Activated T-cell treated with anti-CD3 and anti-CD28 coated beads for 4 hours (primary cell): ENCODE results near the gene CHCHD3.

ENCODE experiments used
- DNase-seq: peaks from one replicate; pipeline ENCODE4 v3.0.0-alpha.2; 2020

The CHCHD3 gene

DNA sequence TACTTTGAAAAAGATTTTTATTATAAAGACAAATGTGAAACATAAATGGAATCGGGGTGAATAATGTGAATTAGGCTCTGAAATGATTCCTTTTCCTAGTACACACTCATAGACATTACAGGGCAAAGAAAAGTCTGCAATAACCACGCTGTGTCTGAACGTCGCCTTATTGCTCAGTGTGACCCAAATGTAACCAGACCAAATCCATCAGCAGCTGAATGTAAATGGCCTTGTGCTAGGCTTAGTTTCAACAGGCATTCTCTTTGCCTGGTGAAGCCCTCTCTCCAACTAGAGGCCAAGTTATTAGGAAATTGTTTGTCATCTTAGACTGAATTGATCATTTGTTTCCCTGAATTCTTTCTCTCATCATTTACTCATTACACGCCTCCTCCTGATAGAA, 225.5 kb downstream of the CHCHD3 start:
- no peak for DNase-seq

- no peak for DNase-seq
Measured at GRCh38 chr7:132855901-132856300, 226.0 kb downstream of the CHCHD3 start.

GRCh38 chr7:132854238-132854637, 227.7 kb downstream of the CHCHD3 start:
- DNase-seq: no peak

GRCh38 chr7:132847376-132847775, 234.5 kb downstream of the CHCHD3 start:
- no peak for DNase-seq

DNA sequence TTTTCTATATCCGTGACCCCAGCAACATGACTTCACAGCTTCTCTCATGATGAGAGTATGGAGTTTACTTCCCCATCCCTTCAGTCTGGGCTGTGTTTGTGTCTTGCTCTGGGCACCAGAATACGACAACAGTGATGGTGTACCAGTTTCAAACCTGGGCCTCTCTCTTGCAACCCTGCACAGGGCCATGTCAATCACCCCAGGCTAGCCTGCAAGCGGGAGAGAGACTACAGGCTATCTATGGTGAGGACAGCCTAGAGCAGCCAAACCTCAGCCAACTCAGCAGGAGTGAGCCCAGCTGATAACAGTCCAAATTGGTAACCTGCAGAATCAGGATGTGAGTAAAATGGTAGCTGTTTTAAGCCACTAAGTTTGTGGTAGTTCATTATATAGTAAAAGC, 235.8 kb downstream of the CHCHD3 start:
- no peak for DNase-seq

DNA sequence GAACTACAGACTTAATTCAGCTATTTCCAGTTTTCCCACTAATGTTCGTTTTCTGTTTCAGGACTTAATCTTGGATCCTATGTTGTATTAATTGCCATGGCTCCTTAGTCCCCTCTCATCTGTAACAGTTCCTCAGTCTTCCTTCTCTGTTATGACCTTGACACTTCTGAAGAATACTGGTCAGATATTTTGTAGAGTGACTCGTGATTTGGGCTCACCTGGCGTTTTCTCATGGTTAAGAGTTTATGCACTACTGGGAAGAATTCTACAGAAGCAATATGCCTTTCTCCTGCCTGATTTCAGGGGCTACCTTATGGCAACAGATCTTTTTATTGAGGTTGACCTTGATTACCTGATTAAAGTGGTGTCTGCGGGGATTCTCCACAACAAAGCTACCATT, 239.4 kb downstream of the CHCHD3 start:
- no peak for DNase-seq

DNA sequence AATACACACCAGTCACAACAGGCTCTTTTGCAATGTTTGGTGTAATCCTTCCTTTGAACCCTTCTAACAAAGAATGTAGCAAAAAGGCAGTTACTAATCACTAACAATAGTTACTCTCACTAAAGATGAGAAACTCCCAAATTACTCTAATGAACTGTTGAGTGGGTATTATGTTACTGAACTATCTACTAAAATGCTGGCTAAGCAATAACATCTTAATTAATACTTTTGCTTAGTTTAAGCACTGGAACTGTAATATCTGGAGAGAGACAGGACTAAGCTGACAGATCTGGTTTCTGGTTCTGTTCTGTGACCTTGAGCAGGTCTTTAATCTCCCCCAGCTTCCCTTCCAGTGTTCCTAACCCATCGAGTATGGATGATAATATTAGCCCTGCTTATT, 241.7 kb downstream of the CHCHD3 start:
- DNase-seq: no peak

DNA sequence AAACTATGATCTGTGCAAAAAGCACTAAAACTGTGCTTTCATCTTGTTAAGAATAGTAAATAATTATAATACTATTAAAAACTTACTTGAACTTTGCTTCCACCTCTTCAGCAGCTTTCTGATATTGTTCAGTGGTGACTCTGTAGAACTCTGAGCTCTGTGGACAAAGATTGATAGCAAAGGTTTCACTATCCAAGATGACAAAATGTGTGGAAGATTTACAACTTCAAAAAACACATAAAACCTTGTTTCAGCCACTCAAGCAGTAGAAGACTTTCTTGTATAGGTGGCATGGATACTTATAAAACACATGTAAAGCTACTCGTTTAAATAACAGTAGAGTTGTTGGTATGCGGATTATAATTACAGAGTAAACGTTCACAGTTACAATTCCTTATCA, 243.6 kb downstream of the CHCHD3 start:
- DNase-seq: no peak

- no peak for DNase-seq
Measured at GRCh38 chr7:132837529-132837928, 244.4 kb downstream of the CHCHD3 start.

- DNase-seq: no peak
Measured at GRCh38 chr7:132836746-132837145, 245.1 kb downstream of the CHCHD3 start.

- no peak for DNase-seq
Measured at GRCh38 chr7:132830941-132831340, 250.9 kb downstream of the CHCHD3 start.

GRCh38 chr7:132828502-132828901, 253.4 kb downstream of the CHCHD3 start:
- DNase-seq: no peak

DNA sequence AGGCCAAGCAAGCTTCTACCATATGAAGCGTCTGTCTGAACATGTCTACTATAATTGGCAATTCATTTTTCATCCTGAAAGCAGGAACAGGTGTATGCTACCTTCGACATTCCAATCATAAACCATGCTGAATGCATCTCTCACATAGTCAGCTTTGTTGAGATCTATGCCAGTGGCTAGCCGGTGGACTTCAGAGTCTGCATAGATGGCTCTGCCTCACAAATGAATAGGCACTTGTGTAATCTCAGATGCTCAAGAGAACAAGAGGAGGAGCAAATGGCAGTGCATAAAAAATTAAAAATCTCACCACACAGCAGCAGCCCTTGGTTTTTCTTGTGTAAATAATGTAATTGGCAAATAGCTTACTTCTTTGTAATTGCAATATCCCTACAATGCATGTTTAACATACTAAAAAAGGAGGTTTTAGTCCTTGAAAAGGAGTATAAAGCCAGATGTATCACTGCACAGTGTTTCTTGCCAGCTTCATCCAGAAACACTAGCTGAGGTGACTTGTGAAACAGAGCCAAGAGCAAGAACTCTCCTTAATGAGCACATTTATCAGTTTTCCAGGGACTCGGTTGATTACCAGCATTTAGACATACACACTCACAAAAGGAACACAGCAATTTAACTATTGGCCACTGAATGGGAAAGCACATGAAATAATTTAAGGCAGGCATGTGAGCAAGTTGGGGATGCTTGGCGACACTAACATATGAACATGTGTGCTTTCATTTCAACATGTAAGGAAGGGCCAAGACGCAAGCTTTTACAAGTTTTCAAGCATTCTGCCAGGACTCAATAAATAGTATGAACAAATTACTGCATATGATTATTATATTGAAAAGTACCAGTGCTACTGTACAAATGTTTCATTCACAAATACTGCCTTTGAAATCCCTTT, 255.7 kb downstream of the CHCHD3 start:
- DNase-seq: no peak

DNA sequence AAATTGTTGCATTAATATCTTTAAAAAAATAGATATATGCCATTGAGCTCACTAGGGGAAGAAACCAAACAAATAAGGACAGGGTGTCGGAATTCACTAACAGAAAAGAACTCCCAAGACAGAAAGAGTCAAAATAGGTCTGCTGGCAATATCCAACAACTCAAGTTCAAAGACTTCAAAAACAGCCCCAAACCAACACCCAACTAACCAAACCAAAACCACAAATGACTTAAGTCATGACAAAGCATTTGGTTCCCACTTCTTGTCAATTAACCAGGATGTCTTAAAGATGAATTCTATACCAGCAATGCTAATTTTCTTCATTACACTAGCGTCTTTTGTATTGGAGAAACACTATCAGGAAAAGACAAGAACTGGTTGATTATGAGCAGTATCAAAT, 256.7 kb downstream of the CHCHD3 start:
- DNase-seq: no peak

DNA sequence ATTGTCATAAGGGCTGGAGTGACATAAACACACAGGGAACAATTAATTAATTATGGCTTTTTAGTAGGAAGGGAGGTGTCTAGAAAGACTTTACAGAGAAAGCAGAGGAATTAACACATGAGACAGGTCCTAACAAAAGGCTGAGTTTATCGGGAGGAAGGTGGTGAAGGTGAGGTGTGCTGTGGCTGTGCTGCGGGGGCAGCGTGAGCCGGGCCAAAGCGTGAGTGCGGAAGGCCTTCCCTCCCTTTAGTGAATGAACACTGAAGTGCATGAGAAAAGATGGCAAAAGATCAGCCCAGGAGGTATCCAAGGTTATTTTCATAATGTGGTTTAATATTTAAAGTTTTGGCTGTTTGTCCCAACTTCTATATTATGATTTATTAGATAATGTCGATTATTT, 262.2 kb downstream of the CHCHD3 start:
- no peak for DNase-seq

GRCh38 chr7:132817949-132818348, 263.9 kb downstream of the CHCHD3 start:
- DNase-seq: no peak

DNA sequence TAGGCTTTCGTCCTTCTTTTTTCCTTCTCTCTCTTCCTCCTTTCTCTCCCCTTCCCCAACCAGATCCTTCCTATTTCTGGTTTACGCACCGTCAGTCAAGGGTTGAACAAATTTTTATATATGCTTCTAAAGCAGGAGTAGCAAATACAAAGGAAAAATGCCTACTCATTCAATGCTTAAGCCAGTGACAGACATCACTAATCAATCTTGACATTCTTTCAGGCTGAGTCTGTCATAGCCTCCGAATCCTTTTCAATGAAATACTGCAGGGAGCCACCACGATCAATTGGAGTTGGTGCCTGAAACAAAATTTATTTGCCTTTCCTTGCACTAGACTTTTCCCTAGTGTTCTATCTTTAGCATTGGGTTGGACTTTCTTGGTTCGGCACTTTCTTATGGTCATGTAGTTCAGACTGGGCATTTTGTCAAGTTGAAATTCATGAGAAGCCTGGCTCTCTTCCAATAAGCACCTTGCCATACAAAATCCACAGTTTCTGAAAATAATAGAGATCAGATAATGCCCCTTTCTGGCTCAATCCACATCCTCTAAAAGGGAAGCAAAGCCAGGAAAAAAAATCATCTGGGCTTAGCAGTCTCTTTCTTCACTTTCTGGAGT, 266.1 kb downstream of the CHCHD3 start:
- DNase-seq: no peak

- DNase-seq: no peak
Measured at GRCh38 chr7:132815130-132815529, 266.8 kb downstream of the CHCHD3 start.

- no peak for DNase-seq
Measured at GRCh38 chr7:132810561-132810960, 271.3 kb downstream of the CHCHD3 start.

- no peak for DNase-seq
Measured at GRCh38 chr7:132806834-132807233, 275.1 kb downstream of the CHCHD3 start.

DNA sequence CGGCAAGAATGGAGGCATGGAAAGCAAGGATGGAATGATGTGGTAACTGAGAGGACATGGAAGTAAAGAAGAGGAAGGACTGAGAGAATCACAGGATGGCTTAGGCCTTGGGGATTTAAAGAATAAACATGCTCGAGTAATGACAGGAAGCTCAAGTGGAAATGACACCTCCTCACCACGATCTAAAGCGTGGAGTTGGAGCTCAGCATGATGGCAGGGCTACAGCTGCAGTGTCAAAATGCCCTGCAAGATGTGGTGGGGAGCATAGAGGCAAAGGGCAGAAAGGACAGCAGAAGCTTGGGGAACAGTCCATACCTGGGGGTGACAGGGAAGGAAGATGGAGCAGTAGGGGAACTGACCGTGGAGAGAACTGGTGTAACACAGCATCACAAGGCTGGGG, 276.1 kb downstream of the CHCHD3 start:
- no peak for DNase-seq

DNA sequence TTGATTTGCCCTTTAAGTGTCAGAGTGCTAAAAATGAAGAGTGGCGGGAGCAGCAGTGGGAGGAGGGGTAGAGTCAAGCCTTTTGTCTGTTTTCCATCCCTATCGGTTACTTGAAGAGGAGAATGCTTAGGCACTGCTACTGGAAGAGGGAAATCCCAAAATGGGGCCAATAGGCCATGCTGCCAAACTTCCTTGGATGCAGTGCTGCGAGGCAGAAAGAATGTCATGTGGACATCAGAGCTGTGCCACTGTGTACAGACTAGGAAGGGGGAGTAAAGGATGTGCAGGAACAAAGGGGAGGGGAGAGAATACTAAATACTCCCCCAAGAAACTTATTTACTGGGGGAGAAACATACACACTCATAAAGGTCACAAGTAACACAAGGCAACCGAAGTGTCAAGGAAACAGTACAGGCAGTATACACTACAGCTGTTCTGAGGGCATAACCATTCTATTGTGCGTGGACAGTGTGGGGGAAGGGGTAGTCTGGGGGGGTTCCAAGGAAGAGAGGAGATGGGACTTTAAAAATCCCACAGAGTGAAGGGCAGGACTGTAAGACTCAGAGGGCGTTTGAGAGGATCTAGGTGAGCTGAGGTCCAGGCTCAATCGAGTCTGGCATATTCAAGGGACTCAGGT, 276.9 kb downstream of the CHCHD3 start:
- no peak for DNase-seq

GRCh38 chr7:132800522-132800921, 281.4 kb downstream of the CHCHD3 start:
- no peak for DNase-seq

- DNase-seq: no peak
Measured at GRCh38 chr7:132799081-132799413, 282.8 kb downstream of the CHCHD3 start.
